Measurements from ENCODE around the gene PLD4. TPM values are rescaled to one million over a fixed set of nuclear protein-coding genes. Genes with fewer than 3 reads are reported as not detected.
"Not testable (repeated sequence)": the region's sequence is repeated elsewhere in the genome, so short reads cannot be mapped to it uniquely, and the experiment has no call there.

PLD4 gene
- total RNA-seq, 4 donors from 2014 or later, result 1.7 to 4.1 TPM; not detected in 2

- Histone ChIP-seq H3K4me3 (no peak overlapping the region), H3K4me1 (no peaks in the 10 kb centered on the region), H3K27me3 (no peaks in the 10 kb centered on the region), H3K9me3 (peaks cover 0 to 12% (median 2%) of the 10 kb centered on the region in 4 donors), H3K27ac (no peak overlapping the region), H3K36me3 (no peaks in the 10 kb centered on the region)
- no peak for DNase-seq
- no peak for TF ChIP-seq POLR2A (IDR thresholded peaks at IDR 0.05)
- no peak for TF ChIP-seq CTCF (IDR thresholded peaks at IDR 0.05)
Observed at GRCh38 chr14:104908303-104908702, 16.4 kb upstream of the PLD4 start.

GRCh38 chr14:104912053-104912452 lies 12.6 kb upstream of the PLD4 start:
- DNase-seq, result no peak
- peaks cover 0 to 12% (median 2%) of the 10 kb centered on the region in 4 donors for H3K9me3 ChIP-seq
- H3K27me3 ChIP-seq, result no peaks in the 10 kb centered on the region
- H3K4me1 ChIP-seq, result no peaks in the 10 kb centered on the region
- no peak overlapping the region for H3K27ac ChIP-seq
- H3K36me3 ChIP-seq, result no peaks in the 10 kb centered on the region
- no peak overlapping the region for H3K4me3 ChIP-seq
- TF ChIP-seq CTCF (IDR thresholded peaks at IDR 0.05) (no peak), POLR2A (IDR thresholded peaks at IDR 0.05) (no peak)

GRCh38 chr14:104913435-104913834 lies 11.2 kb upstream of the PLD4 start:
- TF ChIP-seq CTCF (IDR thresholded peaks at IDR 0.05), result no peak
- no peak for TF ChIP-seq POLR2A (IDR thresholded peaks at IDR 0.05)
- H3K9me3 ChIP-seq, result peaks cover 0 to 12% (median 2%) of the 10 kb centered on the region in 4 donors
- H3K27ac ChIP-seq, result no peak overlapping the region
- H3K4me1 ChIP-seq, result no peaks in the 10 kb centered on the region
- H3K4me3 ChIP-seq, result no peak overlapping the region
- H3K36me3 ChIP-seq, result no peaks in the 10 kb centered on the region
- no peaks in the 10 kb centered on the region for H3K27me3 ChIP-seq
- DNase-seq, result no peak

GRCh38 chr14:104917116-104917515 lies 7.6 kb upstream of the PLD4 start:
- no peak for DNase-seq
- H3K4me3 ChIP-seq, result no peak overlapping the region
- no peak overlapping the region for H3K27ac ChIP-seq
- no peaks in the 10 kb centered on the region for H3K36me3 ChIP-seq
- no peaks in the 10 kb centered on the region for H3K27me3 ChIP-seq
- H3K4me1 ChIP-seq, result no peaks in the 10 kb centered on the region
- H3K9me3 ChIP-seq, result peaks cover 0 to 4% (median 2%) of the 10 kb centered on the region in 4 donors
- TF ChIP-seq POLR2A (IDR thresholded peaks at IDR 0.05), result no peak
- TF ChIP-seq CTCF (IDR thresholded peaks at IDR 0.05), result no peak

- no peaks in the 10 kb centered on the region for H3K36me3 ChIP-seq
- TF ChIP-seq CTCF (IDR thresholded peaks at IDR 0.05) (no peak), POLR2A (IDR thresholded peaks at IDR 0.05) (no peak)
- no peak overlapping the region for H3K4me3 ChIP-seq
- H3K4me1 ChIP-seq, result no peaks in the 10 kb centered on the region
- H3K9me3 ChIP-seq, result no peaks in the 10 kb centered on the region
- no peak overlapping the region for H3K27ac ChIP-seq
- no peak for DNase-seq
- no peaks in the 10 kb centered on the region for H3K27me3 ChIP-seq
Observed at GRCh38 chr14:104917993-104918392, 6.7 kb upstream of the PLD4 start.

GRCh38 chr14:104919152-104919992 lies 5.3 kb upstream of the PLD4 start:
- H3K36me3 ChIP-seq, H3K4me1 ChIP-seq, H3K27me3 ChIP-seq, H3K4me3 ChIP-seq, DNase-seq, H3K9me3 ChIP-seq, H3K27ac ChIP-seq: not testable (repeated sequence)

All from Peyer's patch (tissue), 4 donors.